Peyer's patch (tissue), 4 donors: ENCODE results near the gene GAMT. TPM values are rescaled to one million over a fixed set of nuclear protein-coding genes. Genes with fewer than 3 reads are reported as not detected.
A peak's percentile ranks its signal among the peaks of the same experiment; 100 is the strongest.

Source experiments
- DNase-seq, 3 donors: peaks; one replicate each; pipeline ENCODE4 v3.0.0-alpha.2; 2017 to 2019
- H3K27ac ChIP-seq, 4 donors: fragments of 200-600 bp; sonication (generic); one replicate each; pipeline ENCODE4 v1.5.1; 2016 to 2019
- H3K27me3 ChIP-seq, 2 donors: fragments of 200-600 bp; sonication (generic); one replicate each; pipeline ENCODE4 v1.5.1; 2019
- H3K36me3 ChIP-seq, 3 donors: fragments of 200-600 bp; sonication (generic); one replicate each; pipeline ENCODE4 v1.5.1; 2016 to 2019
- H3K4me1 ChIP-seq, 4 donors: fragments of 200-600 bp; sonication (generic); one replicate each; pipeline ENCODE4 v1.5.1; 2016 to 2019
- H3K4me3 ChIP-seq, 4 donors: fragments of 200-600 bp; sonication (generic); 1 replicate in 3 of 4; 2 replicates in 1 of 4; pipeline ENCODE4 v1.5.1; 2016 to 2019; ENCODE audit warnings: mild to moderate bottlenecking in 1 of 4
- H3K9me3 ChIP-seq, 4 donors: fragments of 200-600 bp; sonication (generic); one replicate each; pipeline ENCODE4 v1.5.1; 2016 to 2019; ENCODE audit warnings: mild to moderate bottlenecking in 1 of 4
- CTCF ChIP-seq, 6 experiments: fragments of 450-650 bp in 4 of 6; fragments of 200-600 bp in 2 of 6; sonication (generic) in 1 of 6; IDR thresholded peaks; one replicate each; pipeline ENCODE4 v1.5.1; 2017 to 2019; ENCODE audit warnings: antibody characterized with exemption in 6 of 6, mild to moderate bottlenecking in 3 of 6, moderate library complexity in 1 of 6
- POLR2A ChIP-seq, 2 donors: fragments of 450-650 bp; IDR thresholded peaks; one replicate each; pipeline ENCODE4 v1.5.1; 2017; ENCODE audit warnings: antibody characterized with exemption in 2 of 2, mild to moderate bottlenecking in 2 of 2, moderate library complexity in 2 of 2
- total RNA-seq, 4 donors: library from RNA; depleted of rRNA; stranded (reverse); fragments of >200 nt; gene quantifications; one replicate each; pipeline ENCODE4 v1.1.0, GENCODE V29; 2016

Gene GAMT
- total RNA-seq, 4 donors from 2014 or later, result 2.5 to 3.1 TPM; not detected in 2

- no peaks in the 10 kb centered on the region for H3K9me3 ChIP-seq
Measured at GRCh38 chr19:1401889-1402217, 511 bp upstream of the GAMT start.

GRCh38 chr19:1400281-1401137, 833 bp downstream of the GAMT start:
- TF ChIP-seq CTCF (IDR thresholded peaks at IDR 0.05) (no peak), POLR2A (IDR thresholded peaks at IDR 0.05) (no peak)
- no peak for DNase-seq
- Histone ChIP-seq H3K4me1 (peaks cover 4 to 45% (median 11%) of the 10 kb centered on the region in 4 donors), H3K27ac (peak overlapping the region in 1 of 4 donors; percentile 56), H3K4me3 (peak overlapping the region; percentile 53 to 72 (median 66)), H3K27me3 (peaks cover 0 to 6% of the 10 kb centered on the region in 2 donors), H3K36me3 (no peaks in the 10 kb centered on the region), H3K9me3 (no peaks in the 10 kb centered on the region)

More at GRCh38 chr19:1401889-1402217, 511 bp upstream of the GAMT start:
- DNase-seq, result no peak
- H3K4me1 ChIP-seq, result peaks cover 7 to 39% (median 13%) of the 10 kb centered on the region in 4 donors
- no peaks in the 10 kb centered on the region for H3K36me3 ChIP-seq
- peak overlapping the region in 3 of 4 donors; percentile 62 to 72 (median 69) for H3K4me3 ChIP-seq
- H3K27me3 ChIP-seq, result peaks cover 0 to 6% of the 10 kb centered on the region in 2 donors
- peak overlapping the region in 1 of 4 donors; percentile 56 for H3K27ac ChIP-seq
- TF ChIP-seq POLR2A (IDR thresholded peaks at IDR 0.05) (no peak), CTCF (IDR thresholded peaks at IDR 0.05) (no peak)

GRCh38 chr19:1399745-1400144, 1.6 kb downstream of the GAMT start:
- Histone ChIP-seq H3K4me3 (no peak overlapping the region), H3K27ac (no peak overlapping the region), H3K9me3 (no peaks in the 10 kb centered on the region), H3K27me3 (peaks cover 0 to 6% of the 10 kb centered on the region in 2 donors), H3K36me3 (peaks cover 0 to 3% (median 0%) of the 10 kb centered on the region in 3 donors), H3K4me1 (peaks cover 4 to 52% (median 11%) of the 10 kb centered on the region in 4 donors)
- DNase-seq, result no peak
- no peak for TF ChIP-seq POLR2A (IDR thresholded peaks at IDR 0.05)
- no peak for TF ChIP-seq CTCF (IDR thresholded peaks at IDR 0.05)

GRCh38 chr19:1399079-1399478, 2.3 kb downstream of the GAMT start:
- Histone ChIP-seq H3K27me3 (peaks cover 0 to 6% of the 10 kb centered on the region in 2 donors), H3K9me3 (no peaks in the 10 kb centered on the region), H3K36me3 (peaks cover 0 to 10% (median 0%) of the 10 kb centered on the region in 3 donors), H3K27ac (no peak overlapping the region), H3K4me3 (no peak overlapping the region), H3K4me1 (peaks cover 4 to 52% (median 11%) of the 10 kb centered on the region in 4 donors)
- no peak for DNase-seq
- TF ChIP-seq CTCF (IDR thresholded peaks at IDR 0.05) (no peak), POLR2A (IDR thresholded peaks at IDR 0.05) (no peak)

GRCh38 chr19:1397838-1398237, 3.5 kb downstream of the GAMT start:
- H3K27me3 ChIP-seq, result peaks cover 0 to 6% of the 10 kb centered on the region in 2 donors
- H3K27ac ChIP-seq, result no peak overlapping the region
- peaks cover 0 to 22% (median 0%) of the 10 kb centered on the region in 3 donors for H3K36me3 ChIP-seq
- DNase-seq, result no peak
- peaks cover 4 to 52% (median 11%) of the 10 kb centered on the region in 4 donors for H3K4me1 ChIP-seq
- no peaks in the 10 kb centered on the region for H3K9me3 ChIP-seq
- TF ChIP-seq POLR2A (IDR thresholded peaks at IDR 0.05) (no peak), CTCF (IDR thresholded peaks at IDR 0.05) (no peak)
- no peak overlapping the region for H3K4me3 ChIP-seq
